Kidney glomerular epithelial cell (primary cell): ENCODE data around the gene PDX1.

Experiments
- DNase-seq: peaks from one replicate; lab custom pipeline; 2025; lab: John Stamatoyannopoulos, UW

The PDX1 gene

DNA sequence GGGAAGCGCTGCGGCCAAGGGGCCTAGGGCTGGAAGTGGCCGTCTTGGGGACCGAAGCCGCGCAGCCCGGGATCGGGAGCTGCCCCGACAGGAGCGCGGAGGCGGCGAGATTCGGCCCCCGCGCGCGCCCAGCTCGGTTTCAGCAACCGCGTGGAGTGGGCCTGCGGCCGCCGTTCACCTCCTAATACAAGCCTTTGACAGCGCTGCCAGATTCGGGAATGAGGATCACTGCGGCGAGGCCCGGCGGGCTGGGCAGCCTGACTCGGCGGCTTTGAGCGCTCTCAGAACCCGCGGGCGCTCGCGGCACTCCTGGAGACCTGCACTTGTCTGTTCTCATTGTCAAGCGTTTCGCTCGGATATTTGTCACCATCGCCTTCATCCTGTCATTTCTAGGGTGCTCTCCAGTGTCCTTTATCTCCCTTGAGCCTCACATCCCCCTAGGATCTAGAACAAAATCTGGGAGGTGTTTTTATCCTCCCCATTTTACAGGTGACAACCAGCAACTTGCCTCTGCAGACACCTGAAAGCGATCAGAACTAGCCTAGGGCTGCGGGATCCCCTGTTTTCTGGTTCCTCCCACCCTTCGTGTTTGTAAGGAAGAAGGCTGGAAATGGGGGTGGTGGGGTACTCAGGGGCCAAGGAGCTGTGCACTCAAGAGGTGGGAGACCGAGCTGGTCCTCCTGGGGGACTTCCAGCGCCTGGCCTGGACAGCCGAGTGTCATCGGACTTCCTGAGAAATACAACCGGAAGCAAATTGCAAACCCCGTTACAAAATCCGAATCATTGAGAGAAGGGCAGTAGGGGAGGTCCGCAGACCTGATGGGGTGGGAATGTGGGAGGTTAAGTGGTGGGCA lies 50.8 kb downstream of the PDX1 start:
- no peak for DNase-seq

DNA sequence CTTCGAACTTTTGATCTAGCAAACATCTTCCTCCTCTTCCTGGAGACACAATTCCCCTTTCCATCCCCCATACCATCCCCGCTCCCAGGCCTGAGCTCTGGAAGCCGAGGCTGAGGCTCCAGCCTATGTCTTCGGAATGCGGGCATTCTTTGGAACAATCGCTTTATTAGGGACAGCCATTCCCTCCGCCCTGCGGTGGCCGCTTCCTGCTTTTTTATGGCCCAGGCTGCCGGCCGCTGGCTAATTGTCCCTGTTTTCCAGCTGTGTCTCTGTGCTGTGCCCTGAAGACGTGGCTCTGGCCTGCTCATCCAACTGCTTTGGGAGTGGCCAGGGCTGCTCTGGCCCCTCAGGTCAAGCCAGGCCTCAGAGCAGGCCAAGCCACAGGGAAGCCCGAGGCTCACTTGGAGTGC lies 51.4 kb downstream of the PDX1 start:
- no peak for DNase-seq

DNA sequence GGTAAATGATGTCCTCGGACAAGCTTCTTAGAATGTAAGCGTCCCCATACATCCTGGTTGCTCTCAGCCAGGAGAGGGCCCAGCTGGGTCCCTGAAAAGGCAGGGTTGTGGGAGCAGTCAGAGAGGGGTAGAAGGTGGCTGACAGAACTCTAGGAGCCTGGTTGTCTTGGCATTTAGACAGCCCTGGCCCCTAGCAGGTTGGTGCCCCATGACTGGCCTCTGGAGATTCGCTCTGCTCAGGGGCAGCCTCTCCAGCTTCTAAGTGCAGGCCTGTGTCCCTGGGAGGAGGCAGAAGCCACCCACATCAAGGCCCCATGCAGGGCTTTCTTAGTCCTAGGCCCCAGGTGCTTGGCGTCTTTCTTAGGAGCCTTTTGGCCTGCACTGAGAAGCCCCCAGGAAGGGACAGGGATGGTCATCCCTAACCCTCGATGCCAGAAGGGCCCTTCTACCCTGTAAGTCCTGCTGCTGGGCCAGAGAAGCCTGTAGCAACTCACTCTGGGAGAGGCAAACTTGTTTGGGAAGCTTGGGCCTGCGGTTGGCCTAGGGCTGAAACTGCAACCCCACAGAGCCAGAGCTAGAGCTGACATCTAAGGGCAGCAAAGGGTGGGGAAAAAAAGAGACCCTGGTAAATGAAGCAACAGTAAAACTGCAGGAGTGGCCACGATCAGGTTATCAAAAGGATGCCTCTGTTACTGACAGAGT lies 52.1 kb downstream of the PDX1 start:
- no peak for DNase-seq

DNA sequence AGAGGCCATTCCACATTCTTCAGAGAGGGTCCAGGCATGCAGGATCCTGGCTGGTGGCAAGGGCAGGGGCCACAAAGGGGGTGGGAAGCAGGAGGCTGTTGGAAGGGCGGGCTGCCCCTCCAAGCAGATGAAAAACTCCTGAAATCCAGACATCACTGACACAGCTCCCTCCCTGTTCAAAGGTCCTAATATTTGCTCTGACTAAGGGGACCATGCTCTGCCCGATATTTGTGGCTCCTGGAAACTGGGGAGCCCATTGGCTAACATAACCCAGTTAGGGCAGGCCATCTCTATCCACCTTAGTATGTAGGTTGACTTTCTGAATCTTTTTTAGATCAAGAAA lies 52.6 kb downstream of the PDX1 start:
- no peak for DNase-seq

DNA sequence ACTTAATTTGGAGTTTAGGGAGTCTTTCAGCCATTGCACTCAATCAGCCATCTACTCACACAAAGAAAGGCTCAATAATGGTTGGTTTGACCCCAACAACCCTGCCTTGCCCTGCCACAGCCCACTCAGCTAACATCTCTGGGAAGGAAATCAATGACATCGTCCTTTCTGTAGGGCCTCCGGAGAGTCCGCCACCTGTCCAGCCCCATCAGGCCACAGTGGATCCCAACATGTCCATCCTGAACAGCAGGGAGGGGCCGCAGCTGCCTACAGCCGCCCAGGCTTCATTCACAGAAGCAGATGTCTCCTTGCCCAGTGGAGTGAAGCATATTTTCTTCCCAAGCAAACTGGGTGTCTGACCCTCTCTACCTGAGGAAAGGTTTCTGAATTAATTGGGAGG lies 53.5 kb downstream of the PDX1 start:
- DNase-seq, result no peak

DNA sequence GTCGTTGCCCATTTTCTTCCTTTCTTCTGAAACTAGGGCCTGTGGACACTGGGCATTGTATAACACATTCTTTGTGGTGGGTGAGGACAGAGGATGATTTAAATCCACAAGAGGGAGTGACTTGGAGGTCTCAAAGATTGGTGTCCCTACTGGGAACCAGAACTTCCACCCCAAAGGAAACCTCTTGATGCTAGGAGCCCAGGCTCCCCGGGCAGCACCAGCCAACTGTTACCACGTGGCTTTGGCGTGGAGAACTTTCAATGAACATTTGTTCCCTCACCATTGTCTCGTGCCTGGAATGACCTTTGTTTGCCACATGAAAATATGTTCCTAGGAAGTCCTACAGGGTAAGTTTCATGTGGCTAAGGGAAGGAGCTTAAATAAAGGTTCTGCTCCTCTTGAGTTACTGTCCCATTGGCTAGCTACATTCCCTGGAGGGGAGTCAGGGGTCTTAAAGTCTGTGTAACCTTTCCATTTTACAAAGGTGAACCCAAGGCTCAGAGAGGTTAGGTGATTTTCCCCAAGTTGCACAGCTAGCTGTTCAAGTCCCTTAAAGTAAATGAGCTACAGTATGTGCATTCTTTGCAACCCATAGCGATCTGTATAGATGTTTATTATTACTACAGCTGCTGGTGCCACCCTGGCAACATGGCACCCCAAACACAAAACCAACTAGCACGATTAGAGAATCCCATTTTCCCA lies 54.3 kb downstream of the PDX1 start:
- DNase-seq, result no peak
